A549 (cell line): ENCODE results near the gene DGKD.

Experiments used
- CHD2 ChIP-seq: fragments of 150-350 bp; IDR thresholded peaks from 2 replicates; pipeline ENCODE4 v1.6.1; 2014; ENCODE audit warnings: low read length; ENCODE audit not compliant: partially characterized antibody
- CTCF ChIP-seq: fragments of >200 bp; sonication (Bioruptor Twin); formaldehyde crosslinking; IDR thresholded peaks from 3 replicates; pipeline ENCODE4 v1.5.1; 2016
- E2F6 ChIP-seq: IDR thresholded peaks from 2 replicates; pipeline ENCODE4 v1.6.1; 2012; ENCODE audit warnings: low read depth, borderline replicate concordance
- EP300 ChIP-seq, 2 experiments: fragments of >200 bp; sonication (Bioruptor Twin); formaldehyde crosslinking; IDR thresholded peaks; 2 replicates in 1 of 2; 3 replicates in 1 of 2; pipeline ENCODE4 v1.6.1; 2016 to 2017
- HDAC2 ChIP-seq: fragments of 200-600 bp; sonication (generic); IDR thresholded peaks from 2 replicates; pipeline ENCODE4 v1.6.1; 2016
- HOXB13 ChIP-seq: fragments of 250-450 bp; sonication (Bioruptor Pico); IDR thresholded peaks from 2 replicates; pipeline ENCODE4 v1.5.0; 2020; ENCODE audit warnings: low read depth, mild to moderate bottlenecking, moderate library complexity
- KDM1A ChIP-seq: fragments of 200-600 bp; sonication (generic); IDR thresholded peaks from 2 replicates; pipeline ENCODE4 v1.6.1; 2016; ENCODE audit warnings: low read depth, mild to moderate bottlenecking
- MAZ ChIP-seq: fragments of 150-350 bp; IDR thresholded peaks from 2 replicates; pipeline ENCODE4 v1.6.1; 2014; ENCODE audit warnings: antibody characterized with exemption, low read depth, low read length, borderline replicate concordance
- PBX3 ChIP-seq: IDR thresholded peaks from 2 replicates; pipeline ENCODE4 v1.6.1; 2012
- POLR2A ChIP-seq: IDR thresholded peaks from 2 replicates; pipeline ENCODE4 v1.6.1; 2012; ENCODE audit warnings: mild to moderate bottlenecking, low read length
- RCOR1 ChIP-seq: fragments of 150-350 bp; IDR thresholded peaks from 2 replicates; pipeline ENCODE4 v1.6.1; 2014; ENCODE audit warnings: antibody characterized with exemption, low read length, low read depth
- SMC3 ChIP-seq: fragments of >200 bp; sonication (Bioruptor Twin); formaldehyde crosslinking; IDR thresholded peaks from 3 replicates; pipeline ENCODE4 v1.6.1; 2018; ENCODE audit warnings: inconsistent platforms
- TP53 ChIP-seq: fragments of 250-450 bp; sonication (Bioruptor Pico); IDR thresholded peaks from 2 replicates; pipeline ENCODE4 v1.5.0; 2021; ENCODE audit warnings: mild to moderate bottlenecking, moderate library complexity
- USF2 ChIP-seq: fragments of 450-650 bp; IDR thresholded peaks from 2 replicates; pipeline ENCODE4 v1.6.1; 2014; ENCODE audit warnings: antibody characterized with exemption

GRCh38 chr2:233461481-233461891 lies 107.2 kb downstream of the DGKD start:
- TF ChIP-seq EP300 (IDR thresholded peaks at IDR 0.05) (no peak), MAZ (no peak), CHD2 (no peak), RCOR1 (no peak), POLR2A (no peak), SMC3 (no peak), CTCF (no peak), KDM1A (no peak), USF2 (no peak), TP53 (CRISPR knock-in tag) (no peak), E2F6 (no peak), HOXB13 (CRISPR knock-in tag) (no peak), HDAC2 (no peak), PBX3 (no peak)
